ENCODE data around the gene CNIH2.

Gene CNIH2

GRCh38 chr11:66333220-66333877 is 55.4 kb downstream of the CNIH2 start:
- DNase-seq = no peak
